ENCODE measurements around the gene DDX39B.
"Not testable (repeated sequence)": the region's sequence is repeated elsewhere in the genome, so short reads cannot be mapped to it uniquely, and the experiment has no call there.

The DDX39B gene

GRCh38 chr6:31490115-31490873 is 51.5 kb downstream of the DDX39B start:
- H3K4me3 ChIP-seq (ENCODE audit: low read length), result no peak overlapping the region
- no peak for TF ChIP-seq CTCF (IDR thresholded peaks at IDR 0.05; ENCODE audit: insufficient read depth, low read depth, low read length, missing control alignments)
- no peak for DNase-seq (ENCODE audit: low read depth)

GRCh38 chr6:31489086-31489485 is 52.7 kb downstream of the DDX39B start:
- DNase-seq (ENCODE audit: low read depth), result no peak
- H3K4me3 ChIP-seq (ENCODE audit: low read length), result no peak overlapping the region
- TF ChIP-seq CTCF (IDR thresholded peaks at IDR 0.05; ENCODE audit: insufficient read depth, low read depth, low read length, missing control alignments), result no peak

GRCh38 chr6:31487674-31488073 is 54.1 kb downstream of the DDX39B start:
- DNase-seq (ENCODE audit: low read depth), result peak; percentile 77
- not testable (repeated sequence) for H3K4me3 ChIP-seq (ENCODE audit: low read length)

GRCh38 chr6:31486065-31486837 is 55.6 kb downstream of the DDX39B start:
- DNase-seq (ENCODE audit: low read depth); H3K4me3 ChIP-seq (ENCODE audit: low read length): not testable (repeated sequence)

GRCh38 chr6:31485055-31485454 is 56.7 kb downstream of the DDX39B start:
- TF ChIP-seq CTCF (IDR thresholded peaks at IDR 0.05; ENCODE audit: insufficient read depth, low read depth, low read length, missing control alignments), result no peak
- DNase-seq (ENCODE audit: low read depth), result no peak
- H3K4me3 ChIP-seq (ENCODE audit: low read length), result no peak overlapping the region

GRCh38 chr6:31483392-31483791 is 58.4 kb downstream of the DDX39B start:
- no peak for TF ChIP-seq CTCF (IDR thresholded peaks at IDR 0.05; ENCODE audit: insufficient read depth, low read depth, low read length, missing control alignments)
- DNase-seq (ENCODE audit: low read depth), result no peak
- no peak overlapping the region for H3K4me3 ChIP-seq (ENCODE audit: low read length)

- DNase-seq (ENCODE audit: low read depth), result no peak
- H3K4me3 ChIP-seq (ENCODE audit: low read length), result no peak overlapping the region
- no peak for TF ChIP-seq CTCF (IDR thresholded peaks at IDR 0.05; ENCODE audit: insufficient read depth, low read depth, low read length, missing control alignments)
Observed at GRCh38 chr6:31480574-31480973, 61.2 kb downstream of the DDX39B start.
